Astrocyte (in vitro differentiated cells and primary cell): ENCODE data around the gene PSKH1. TPM values are rescaled to one million over a fixed set of nuclear protein-coding genes. Genes with fewer than 3 reads are reported as not detected.

ENCODE experiments used
- DNase-seq: peaks from one replicate; pipeline ENCODE4 v3.0.0-alpha.2; 2010; ENCODE audit warnings: low read depth
- FAIRE-seq: peaks from 2 replicates; lab custom pipeline; 2011; peaks lifted over from hg19 to GRCh38; lab: Jason Lieb, UNC
- H2AFZ ChIP-seq: 2 replicates; pipeline ENCODE4 v1.6.0; 2012; ENCODE audit warnings: low read depth, low read length, inconsistent platforms
- H3K27ac ChIP-seq: 2 replicates; pipeline ENCODE4 v1.5.1; 2011; ENCODE audit warnings: low read depth, low read length, inconsistent platforms
- H3K27me3 ChIP-seq: 2 replicates; pipeline ENCODE4 v1.6.0; 2011; ENCODE audit warnings: low read length, inconsistent platforms; ENCODE audit not compliant: insufficient read depth
- H3K36me3 ChIP-seq: 2 replicates; pipeline ENCODE4 v1.5.1; 2011; ENCODE audit warnings: low read length, inconsistent platforms; ENCODE audit not compliant: insufficient read depth
- H3K4me1 ChIP-seq: 2 replicates; pipeline ENCODE4 v1.5.1; 2011; ENCODE audit warnings: low read length, inconsistent platforms; ENCODE audit not compliant: insufficient read depth
- H3K4me2 ChIP-seq: 2 replicates; pipeline ENCODE4 v1.6.0; 2012; ENCODE audit warnings: low read length, inconsistent platforms
- H3K4me3 ChIP-seq: 2 replicates; pipeline ENCODE4 v1.5.1; 2011; ENCODE audit warnings: low read depth, mild to moderate bottlenecking, low read length, inconsistent platforms; ENCODE audit not compliant: insufficient read depth
- H3K79me2 ChIP-seq: 2 replicates; pipeline ENCODE4 v1.6.0; 2012; ENCODE audit warnings: mild to moderate bottlenecking, low read length, inconsistent platforms; ENCODE audit not compliant: insufficient read depth
- H3K9ac ChIP-seq: 2 replicates; pipeline ENCODE4 v1.6.0; 2012; ENCODE audit warnings: mild to moderate bottlenecking, low read length, inconsistent platforms
- H3K9me3 ChIP-seq: 2 replicates; pipeline ENCODE4 v1.5.1; 2012; ENCODE audit warnings: low read depth, mild to moderate bottlenecking, low read length, inconsistent platforms; ENCODE audit not compliant: insufficient read depth
- H4K20me1 ChIP-seq: 2 replicates; pipeline ENCODE4 v1.6.0; 2012; ENCODE audit warnings: low read length, inconsistent platforms; ENCODE audit not compliant: insufficient read depth
- H3K27ac Mint-ChIP-seq: one replicate; pipeline ENCODE4 v1.8.0; 2021; ENCODE audit warnings: mild to moderate bottlenecking, mixed read lengths; ENCODE audit not compliant: unreplicated experiment
- H3K27me3 Mint-ChIP-seq: one replicate; pipeline ENCODE4 v1.8.0; 2021; ENCODE audit warnings: low read depth, mixed read lengths; ENCODE audit not compliant: unreplicated experiment
- H3K36me3 Mint-ChIP-seq: one replicate; pipeline ENCODE4 v1.8.0; 2021; ENCODE audit warnings: low read depth, mixed read lengths; ENCODE audit not compliant: unreplicated experiment
- H3K4me1 Mint-ChIP-seq: one replicate; pipeline ENCODE4 v1.8.0; 2021; ENCODE audit warnings: low read depth, mixed read lengths; ENCODE audit not compliant: unreplicated experiment
- H3K4me3 Mint-ChIP-seq: one replicate; pipeline ENCODE4 v1.8.0; 2021; ENCODE audit warnings: mild to moderate bottlenecking, moderate library complexity, mixed read lengths; ENCODE audit not compliant: unreplicated experiment
- H3K9me3 Mint-ChIP-seq: one replicate; pipeline ENCODE4 v1.8.0; 2021; ENCODE audit warnings: mild to moderate bottlenecking, mixed read lengths; ENCODE audit not compliant: unreplicated experiment
- EZH2 ChIP-seq: IDR thresholded peaks from 2 replicates; pipeline ENCODE4 v1.6.1; 2012; ENCODE audit warnings: mild to moderate bottlenecking, low read length, inconsistent platforms; ENCODE audit not compliant: insufficient read depth
- total RNA-seq: library from RNA; stranded (reverse); gene quantifications from 2 replicates; pipeline ENCODE4 v1.2.1, GENCODE V29; 2021
- TF ChIP-seq, protein P1 (sequence below): IDR thresholded peaks from 2 replicates; pipeline ENCODE4 v1.5.1; 2011; ENCODE audit warnings: low read depth, mild to moderate bottlenecking, inconsistent platforms, low read length, moderate library complexity; ENCODE audit not compliant: insufficient read depth

Gene PSKH1
- total RNA-seq, 1 donor from 2014 or later = 27.3 TPM

DNA sequence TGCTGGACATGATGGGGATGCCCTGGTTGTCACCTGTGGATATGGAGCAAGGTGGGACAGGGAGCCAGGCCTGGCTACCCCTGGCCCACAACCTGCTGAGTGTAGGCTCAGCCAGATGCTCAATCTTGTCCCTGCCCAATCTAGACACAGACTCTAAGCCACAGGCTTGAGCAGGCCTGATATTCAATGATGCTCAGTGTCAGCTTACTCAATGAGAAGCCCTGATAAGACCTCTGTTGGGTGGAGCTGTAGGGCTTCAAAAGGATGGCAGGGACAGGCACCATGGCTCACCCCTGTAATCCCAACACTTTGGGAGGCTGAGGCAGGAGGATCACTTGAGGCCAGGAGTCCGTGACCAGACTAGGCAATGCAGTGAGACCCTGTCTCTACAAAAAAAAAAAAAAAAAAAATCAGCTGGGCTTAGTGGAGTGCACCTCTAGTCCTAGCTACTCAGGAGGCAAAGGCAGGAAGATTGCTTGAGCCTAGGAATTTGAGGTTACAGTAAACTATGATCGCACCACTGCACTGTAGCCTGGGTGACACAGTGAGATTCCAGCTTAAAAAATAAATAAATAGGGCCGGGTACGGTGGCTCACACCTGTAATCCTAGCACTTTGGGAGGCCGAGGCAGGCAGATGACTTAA is 47.5 kb downstream of the PSKH1 start:
- no peak overlapping the region for H3K4me2 ChIP-seq
- Mint-ChIP-seq H3K27me3 (no peaks in the 10 kb centered on the region), H3K4me3 (no peak overlapping the region), H3K4me1 (peaks cover 5% of the 10 kb centered on the region), H3K36me3 (peaks cover 9% of the 10 kb centered on the region), H3K27ac (no peak overlapping the region), H3K9me3 (no peaks in the 10 kb centered on the region)
- H3K27me3 ChIP-seq = no peaks in the 10 kb centered on the region
- TF ChIP-seq EZH2 = no peak
- TF ChIP-seq, protein P1, sequence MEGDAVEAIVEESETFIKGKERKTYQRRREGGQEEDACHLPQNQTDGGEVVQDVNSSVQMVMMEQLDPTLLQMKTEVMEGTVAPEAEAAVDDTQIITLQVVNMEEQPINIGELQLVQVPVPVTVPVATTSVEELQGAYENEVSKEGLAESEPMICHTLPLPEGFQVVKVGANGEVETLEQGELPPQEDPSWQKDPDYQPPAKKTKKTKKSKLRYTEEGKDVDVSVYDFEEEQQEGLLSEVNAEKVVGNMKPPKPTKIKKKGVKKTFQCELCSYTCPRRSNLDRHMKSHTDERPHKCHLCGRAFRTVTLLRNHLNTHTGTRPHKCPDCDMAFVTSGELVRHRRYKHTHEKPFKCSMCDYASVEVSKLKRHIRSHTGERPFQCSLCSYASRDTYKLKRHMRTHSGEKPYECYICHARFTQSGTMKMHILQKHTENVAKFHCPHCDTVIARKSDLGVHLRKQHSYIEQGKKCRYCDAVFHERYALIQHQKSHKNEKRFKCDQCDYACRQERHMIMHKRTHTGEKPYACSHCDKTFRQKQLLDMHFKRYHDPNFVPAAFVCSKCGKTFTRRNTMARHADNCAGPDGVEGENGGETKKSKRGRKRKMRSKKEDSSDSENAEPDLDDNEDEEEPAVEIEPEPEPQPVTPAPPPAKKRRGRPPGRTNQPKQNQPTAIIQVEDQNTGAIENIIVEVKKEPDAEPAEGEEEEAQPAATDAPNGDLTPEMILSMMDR = no peak
- FAIRE-seq (no peak), DNase-seq (no peak)
- H3K27ac ChIP-seq = no peak overlapping the region
- H3K79me2 ChIP-seq = peaks cover 20% of the 10 kb centered on the region
- H3K4me3 ChIP-seq = no peak overlapping the region
- H3K36me3 ChIP-seq = peaks cover 39% of the 10 kb centered on the region
- no peak overlapping the region for H3K9ac ChIP-seq
- peaks cover 18% of the 10 kb centered on the region for H3K4me1 ChIP-seq
- H2AFZ ChIP-seq = no peak overlapping the region
- H4K20me1 ChIP-seq = peaks cover 58% of the 10 kb centered on the region
- no peaks in the 10 kb centered on the region for H3K9me3 ChIP-seq

DNA sequence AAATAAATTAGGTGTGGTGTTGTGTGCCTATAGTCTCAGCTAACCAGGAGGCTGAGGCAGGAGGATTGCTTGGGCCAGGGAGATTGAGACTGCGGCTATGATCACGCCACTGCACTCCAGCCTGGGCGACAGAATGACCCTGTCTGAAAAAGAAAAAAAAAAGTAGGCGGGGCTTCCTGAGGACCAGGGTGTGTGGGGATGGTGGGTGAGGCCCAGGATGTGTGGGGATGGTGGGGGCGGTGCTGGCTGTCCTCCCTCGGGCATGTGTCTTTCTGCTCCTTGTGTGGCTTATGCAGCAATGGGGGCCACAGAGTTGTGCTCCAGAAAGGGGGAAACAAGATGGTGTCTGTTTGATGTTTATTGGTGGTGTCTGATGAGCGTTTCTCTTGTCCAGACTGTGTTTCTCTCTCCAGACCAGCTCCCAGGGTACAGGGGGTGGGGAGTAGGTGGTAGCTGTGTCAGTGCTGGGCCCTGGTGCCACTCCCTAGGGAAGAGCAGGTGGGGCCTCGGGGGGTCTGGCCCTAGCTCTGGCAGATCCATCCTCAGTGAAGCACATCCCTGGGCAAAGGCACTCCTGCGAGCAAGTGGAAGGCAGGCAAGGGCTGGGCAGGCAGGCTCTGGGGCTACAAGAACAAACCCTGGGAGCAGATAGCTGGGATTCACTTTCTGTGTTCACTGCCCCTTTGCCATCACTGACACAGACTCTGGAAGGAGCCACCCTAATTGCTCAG is 48.6 kb downstream of the PSKH1 start:
- no peak for DNase-seq
- Mint-ChIP-seq H3K4me3 (no peak overlapping the region), H3K9me3 (no peaks in the 10 kb centered on the region)

More for the DNA sequence above, 48.6 kb downstream of the PSKH1 start:
- Histone ChIP-seq H3K9ac (no peak overlapping the region), H2AFZ (no peak overlapping the region), H3K79me2 (peaks cover 20% of the 10 kb centered on the region), H3K27me3 (no peaks in the 10 kb centered on the region), H3K4me2 (no peak overlapping the region), H3K4me1 (peaks cover 23% of the 10 kb centered on the region), H3K36me3 (peaks cover 49% of the 10 kb centered on the region), H4K20me1 (peaks cover 68% of the 10 kb centered on the region), H3K9me3 (no peaks in the 10 kb centered on the region), H3K27ac (no peak overlapping the region), H3K4me3 (no peak overlapping the region)
- H3K27ac Mint-ChIP-seq = no peak overlapping the region
- no peak for FAIRE-seq
- no peaks in the 10 kb centered on the region for H3K27me3 Mint-ChIP-seq
- no peak for TF ChIP-seq EZH2
- TF ChIP-seq, protein P1 = no peak
- H3K4me1 Mint-ChIP-seq = peaks cover 5% of the 10 kb centered on the region
- H3K36me3 Mint-ChIP-seq = peaks cover 13% of the 10 kb centered on the region
